GM18499 (cell line): Measurements from ENCODE around the gene HIVEP3.

Experiments
- ATAC-seq: cut with Tn5 transposase; IDR thresholded peaks from one replicate; pipeline ENCODE4 v1.9.1; 2021; ENCODE audit warnings: moderate number of reproducible peaks; ENCODE audit not compliant: insufficient read depth, unreplicated experiment

HIVEP3 gene

GRCh38 chr1:41768583-41768982 is 150.1 kb downstream of the HIVEP3 start:
- ATAC-seq = no peak

- no peak for ATAC-seq
Observed at GRCh38 chr1:41767534-41768525, 150.9 kb downstream of the HIVEP3 start.

GRCh38 chr1:41766546-41766945 is 152.2 kb downstream of the HIVEP3 start:
- ATAC-seq = no peak

GRCh38 chr1:41766041-41766440 is 152.7 kb downstream of the HIVEP3 start:
- ATAC-seq = no peak

GRCh38 chr1:41765152-41765551 is 153.6 kb downstream of the HIVEP3 start:
- ATAC-seq = no peak

GRCh38 chr1:41764656-41765055 is 154.1 kb downstream of the HIVEP3 start:
- ATAC-seq = no peak

- no peak for ATAC-seq
Observed at GRCh38 chr1:41762777-41763176, 155.9 kb downstream of the HIVEP3 start.

GRCh38 chr1:41762251-41762650 is 156.5 kb downstream of the HIVEP3 start:
- no peak for ATAC-seq

- ATAC-seq = no peak
Observed at GRCh38 chr1:41758904-41759548, 159.7 kb downstream of the HIVEP3 start.

- ATAC-seq = no peak
Observed at GRCh38 chr1:41758500-41758899, 160.2 kb downstream of the HIVEP3 start.

GRCh38 chr1:41754540-41754939 is 164.2 kb downstream of the HIVEP3 start:
- no peak for ATAC-seq

- peak; percentile 9 for ATAC-seq
Observed at GRCh38 chr1:41752514-41753170, 166.1 kb downstream of the HIVEP3 start.

- peak; percentile 40 for ATAC-seq
Observed at GRCh38 chr1:41751804-41752513, 166.8 kb downstream of the HIVEP3 start.

GRCh38 chr1:41749991-41750745 is 168.6 kb downstream of the HIVEP3 start:
- no peak for ATAC-seq

GRCh38 chr1:41745022-41745421 is 173.7 kb downstream of the HIVEP3 start:
- ATAC-seq = no peak

- no peak for ATAC-seq
Observed at GRCh38 chr1:41743366-41743765, 175.4 kb downstream of the HIVEP3 start.

- no peak for ATAC-seq
Observed at GRCh38 chr1:41742219-41742618, 176.5 kb downstream of the HIVEP3 start.

- no peak for ATAC-seq
Observed at GRCh38 chr1:41741244-41741643, 177.5 kb downstream of the HIVEP3 start.

GRCh38 chr1:41740630-41741239 is 178.0 kb downstream of the HIVEP3 start:
- ATAC-seq = no peak
